Bone marrow (tissue), 2 donors: ENCODE data around the gene ADAMTS4.
A peak's percentile ranks its signal among the peaks of the same experiment; 100 is the strongest.

Experiments
- DNase-seq, 2 donors: peaks; one replicate each; lab custom pipeline; 2025; lab: John Stamatoyannopoulos, UW

Gene ADAMTS4

DNA sequence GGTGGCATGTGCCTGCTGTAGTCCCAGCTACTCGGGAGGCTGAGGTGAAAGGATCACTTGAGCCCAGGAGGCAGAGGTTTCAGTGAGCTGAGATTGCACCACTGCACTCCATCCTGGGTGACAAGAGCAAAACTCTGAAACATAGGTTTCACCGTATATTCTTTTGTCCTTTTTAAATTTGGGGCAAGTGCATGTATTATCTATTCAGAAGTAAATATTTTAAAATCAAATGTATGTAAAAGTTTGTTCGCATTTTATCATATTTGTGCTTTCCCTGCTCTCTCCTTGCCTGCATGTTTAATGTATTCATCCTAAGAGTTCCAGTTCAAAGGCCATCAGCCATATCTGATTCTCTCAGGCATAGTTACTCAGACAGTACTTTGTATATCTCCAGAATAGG lies 53.0 kb downstream of the ADAMTS4 start:
- DNase-seq = no peak

DNA sequence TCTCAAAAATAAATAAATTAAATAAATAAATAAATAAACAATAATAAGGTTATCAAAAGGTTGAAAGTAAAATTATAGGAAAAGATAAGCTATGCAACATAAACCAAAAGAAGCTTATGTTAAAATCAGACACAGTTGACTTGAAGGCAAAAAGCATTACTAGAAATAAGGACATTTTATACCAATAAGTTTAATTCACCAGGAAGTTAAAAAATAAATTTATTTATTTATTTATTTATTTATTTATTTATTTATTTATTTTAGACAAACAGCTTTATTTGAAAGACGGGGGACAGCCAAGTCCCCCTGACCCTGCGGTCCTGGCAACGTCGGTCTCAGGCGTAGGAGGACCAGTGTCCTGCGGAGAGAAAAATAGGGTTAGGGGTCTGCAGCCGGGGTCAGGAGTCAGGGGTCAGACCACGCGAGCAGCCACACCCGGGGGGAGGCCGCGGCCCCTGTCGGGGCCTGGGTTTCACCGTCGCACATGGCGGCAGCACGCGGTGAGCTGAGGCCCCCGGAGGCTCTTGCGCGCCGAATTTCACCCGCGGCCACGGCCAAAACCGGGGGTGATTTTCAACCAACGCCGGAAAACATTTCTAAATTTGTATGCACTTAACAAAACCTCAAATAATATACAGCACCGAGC lies 58.0 kb downstream of the ADAMTS4 start:
- no peak for DNase-seq

DNA sequence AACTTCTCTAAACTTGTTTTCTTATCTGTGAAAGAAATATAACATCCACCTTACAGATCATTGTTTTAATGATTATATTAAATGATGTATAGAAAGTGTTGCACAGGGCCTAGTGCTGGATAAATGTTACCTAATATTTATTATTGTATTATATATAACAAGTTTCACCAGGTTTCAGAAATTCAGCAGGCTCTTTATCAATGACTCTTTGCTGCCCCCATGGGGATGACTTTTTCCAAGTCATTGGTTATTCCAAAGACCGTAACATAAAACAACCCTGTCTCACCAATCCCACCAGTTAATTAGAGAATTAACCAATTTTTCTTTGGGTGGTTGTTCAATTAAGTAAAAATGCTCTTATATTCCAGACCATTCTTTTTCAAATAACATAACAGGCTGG lies 59.1 kb downstream of the ADAMTS4 start:
- DNase-seq = peak in 1 of 2 donors; percentile 19

DNA sequence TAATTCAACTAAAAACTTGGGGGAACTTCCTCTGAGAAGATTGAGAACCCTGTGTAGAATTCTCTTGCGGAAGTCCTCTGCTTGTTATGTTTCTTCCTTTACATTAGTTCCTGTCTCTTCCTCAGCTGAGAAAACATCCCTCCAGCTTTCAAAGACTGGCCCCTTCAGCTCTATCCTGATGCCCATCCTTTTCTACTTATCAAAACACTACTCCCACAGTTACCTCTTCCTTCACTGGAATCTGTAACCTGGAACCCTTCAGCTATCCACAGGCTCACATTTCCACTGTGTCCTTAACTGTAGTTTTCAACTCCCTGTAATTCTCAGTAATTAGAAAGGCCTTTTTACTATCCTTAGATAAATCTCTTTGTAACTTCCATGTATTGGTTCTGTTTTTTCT lies 60.4 kb downstream of the ADAMTS4 start:
- no peak for DNase-seq

DNA sequence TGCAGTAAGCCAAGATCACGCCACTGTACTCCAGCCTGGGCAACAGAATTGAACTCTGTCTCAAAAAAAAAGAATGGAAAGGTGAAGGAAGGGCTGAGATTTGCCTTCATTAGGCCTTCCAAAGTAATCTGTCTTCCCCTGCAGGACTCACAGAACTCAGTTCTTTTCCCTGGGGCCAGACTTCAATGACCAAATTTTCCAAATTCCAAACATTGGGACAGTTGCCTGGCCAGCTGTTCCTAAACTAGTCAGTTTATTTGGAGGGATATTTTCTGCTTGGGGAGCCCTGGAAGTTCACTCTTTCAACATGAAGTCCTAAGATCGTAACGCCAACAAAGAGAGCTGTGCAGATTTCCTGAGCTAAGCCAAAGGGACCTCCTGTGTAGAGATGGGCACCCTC lies 61.0 kb downstream of the ADAMTS4 start:
- no peak for DNase-seq
